DOHH2 (cell line): ENCODE measurements around the gene TAAR2.

Experiments
- H3F3A ChIP-seq: fragments of 200-600 bp; sonication (generic), shearing (Covaris generic); 2 replicates; pipeline ENCODE4 v1.6.0; 2016; ENCODE audit warnings: antibody characterized with exemption, mild to moderate bottlenecking; ENCODE audit not compliant: control insufficient read depth, insufficient read depth
- H3K27ac ChIP-seq: fragments of 200-600 bp; sonication (generic); 2 replicates; pipeline ENCODE4 v1.5.1; 2014; ENCODE audit warnings: low read depth, mild to moderate bottlenecking, low read length, moderate library complexity
- H3K27me3 ChIP-seq: fragments of 200-600 bp; sonication (generic); 2 replicates; pipeline ENCODE4 v1.6.1; 2014; ENCODE audit warnings: mild to moderate bottlenecking, low read length, mixed read lengths; ENCODE audit not compliant: control insufficient read depth
- H3K36me3 ChIP-seq: fragments of 200-600 bp; sonication (generic); 2 replicates; pipeline ENCODE4 v1.6.1; 2014; ENCODE audit warnings: mild to moderate bottlenecking, low read length, moderate library complexity, mixed read lengths; ENCODE audit not compliant: control insufficient read depth
- H3K4me1 ChIP-seq: fragments of 200-600 bp; sonication (generic); 2 replicates; pipeline ENCODE4 v1.6.1; 2014; ENCODE audit warnings: mild to moderate bottlenecking, low read length, mixed read lengths; ENCODE audit not compliant: control insufficient read depth
- H3K4me2 ChIP-seq: fragments of 200-600 bp; sonication (generic); 2 replicates; pipeline ENCODE4 v1.6.0; 2014; ENCODE audit warnings: mild to moderate bottlenecking, low read length, moderate library complexity
- H3K4me3 ChIP-seq: fragments of 200-600 bp; sonication (generic); 2 replicates; pipeline ENCODE4 v1.5.1; 2014; ENCODE audit warnings: mild to moderate bottlenecking, low read length, mixed read lengths
- H3K79me2 ChIP-seq: fragments of 200-600 bp; sonication (generic); 2 replicates; pipeline ENCODE4 v1.6.1; 2014; ENCODE audit warnings: mild to moderate bottlenecking, low read length, mixed read lengths; ENCODE audit not compliant: control insufficient read depth
- H3K9me2 ChIP-seq: fragments of 200-600 bp; sonication (generic); replicated peaks from 2 replicates; pipeline ENCODE4 v1.6.1; 2014; ENCODE audit warnings: mild to moderate bottlenecking, low read length, mixed read lengths; ENCODE audit not compliant: control insufficient read depth
- H3K9me3 ChIP-seq: fragments of 200-600 bp; sonication (generic); 2 replicates; pipeline ENCODE4 v1.6.1; 2014; ENCODE audit warnings: antibody characterized with exemption, low read length, mixed read lengths; ENCODE audit not compliant: control insufficient read depth, insufficient read depth
- H4K20me1 ChIP-seq: fragments of 200-600 bp; sonication (generic); 2 replicates; pipeline ENCODE4 v1.6.0; 2014; ENCODE audit warnings: low read depth, mild to moderate bottlenecking, antibody characterized with exemption, low read length, moderate library complexity; ENCODE audit not compliant: control insufficient read depth, insufficient read depth
- CTCF ChIP-seq: fragments of 200-600 bp; sonication (generic); IDR thresholded peaks from one replicate; pipeline ENCODE4 v1.5.1; 2014; ENCODE audit warnings: antibody characterized with exemption, mild to moderate bottlenecking, low read depth, low read length; ENCODE audit not compliant: poor library complexity, severe bottlenecking
- EZH2phosphoT487 ChIP-seq: fragments of 200-600 bp; sonication (generic); IDR thresholded peaks from 2 replicates; pipeline ENCODE4 v1.6.1; 2017; ENCODE audit warnings: borderline replicate concordance, mild to moderate bottlenecking, antibody characterized with exemption, low read length, moderate library complexity, mixed read lengths

TAAR2 gene

GRCh38 chr6:132571774-132572173 is 52.3 kb downstream of the TAAR2 start:
- no peak overlapping the region for H3K27ac ChIP-seq
- no peaks in the 10 kb centered on the region for H4K20me1 ChIP-seq
- TF ChIP-seq CTCF (no peak), EZH2phosphoT487 (no peak)
- no peak overlapping the region for H3K4me3 ChIP-seq
- no peaks in the 10 kb centered on the region for H3F3A ChIP-seq
- no peak overlapping the region for H3K4me2 ChIP-seq
- no peaks in the 10 kb centered on the region for H3K9me2 ChIP-seq
- H3K9me3 ChIP-seq: no peaks in the 10 kb centered on the region
- H3K4me1 ChIP-seq: no peaks in the 10 kb centered on the region
- H3K79me2 ChIP-seq: no peaks in the 10 kb centered on the region
- no peaks in the 10 kb centered on the region for H3K27me3 ChIP-seq
- H3K36me3 ChIP-seq: no peaks in the 10 kb centered on the region

DNA sequence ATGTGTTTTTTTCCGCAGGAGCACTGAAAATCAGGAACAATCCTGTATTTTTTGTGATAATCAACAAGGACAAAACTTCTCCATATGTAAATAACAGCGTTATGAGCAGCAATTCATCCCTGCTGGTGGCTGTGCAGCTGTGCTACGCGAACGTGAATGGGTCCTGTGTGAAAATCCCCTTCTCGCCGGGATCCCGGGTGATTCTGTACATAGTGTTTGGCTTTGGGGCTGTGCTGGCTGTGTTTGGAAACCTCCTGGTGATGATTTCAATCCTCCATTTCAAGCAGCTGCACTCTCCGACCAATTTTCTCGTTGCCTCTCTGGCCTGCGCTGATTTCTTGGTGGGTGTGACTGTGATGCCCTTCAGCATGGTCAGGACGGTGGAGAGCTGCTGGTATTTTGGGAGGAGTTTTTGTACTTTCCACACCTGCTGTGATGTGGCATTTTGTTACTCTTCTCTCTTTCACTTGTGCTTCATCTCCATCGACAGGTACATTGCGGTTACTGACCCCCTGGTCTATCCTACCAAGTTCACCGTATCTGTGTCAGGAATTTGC is 53.8 kb downstream of the TAAR2 start, which contains the start of gene TAAR6:
Gene TAAR6, plus strand, starts transcription at position 102 of the 557 bp plus-strand sequence. Its CDS starts 0 bp downstream, at position 102.
- Histone ChIP-seq H3K36me3 (no peaks in the 10 kb centered on the region), H3K4me2 (no peak within 1 kb of the TSS), H3K27ac (no peak within 1 kb of the TSS), H3K79me2 (no peaks in the 10 kb centered on the region), H3K27me3 (no peaks in the 10 kb centered on the region), H4K20me1 (no peaks in the 10 kb centered on the region), H3F3A (no peaks in the 10 kb centered on the region), H3K4me1 (no peaks in the 10 kb centered on the region), H3K9me3 (no peaks in the 10 kb centered on the region), H3K9me2 (no peaks in the 10 kb centered on the region), H3K4me3 (no peak within 1 kb of the TSS)
- TF ChIP-seq EZH2phosphoT487 (no peak), CTCF (no peak)

GRCh38 chr6:132569170-132569569 is 54.9 kb downstream of the TAAR2 start:
- H3K9me2 ChIP-seq: no peaks in the 10 kb centered on the region
- no peak overlapping the region for H3K27ac ChIP-seq
- H3K4me1 ChIP-seq: no peaks in the 10 kb centered on the region
- no peaks in the 10 kb centered on the region for H3K9me3 ChIP-seq
- H3K27me3 ChIP-seq: no peaks in the 10 kb centered on the region
- H3K4me2 ChIP-seq: no peak overlapping the region
- H4K20me1 ChIP-seq: no peaks in the 10 kb centered on the region
- H3K4me3 ChIP-seq: no peak overlapping the region
- H3K79me2 ChIP-seq: no peaks in the 10 kb centered on the region
- no peak for TF ChIP-seq CTCF
- no peak for TF ChIP-seq EZH2phosphoT487
- no peaks in the 10 kb centered on the region for H3F3A ChIP-seq
- no peaks in the 10 kb centered on the region for H3K36me3 ChIP-seq

DNA sequence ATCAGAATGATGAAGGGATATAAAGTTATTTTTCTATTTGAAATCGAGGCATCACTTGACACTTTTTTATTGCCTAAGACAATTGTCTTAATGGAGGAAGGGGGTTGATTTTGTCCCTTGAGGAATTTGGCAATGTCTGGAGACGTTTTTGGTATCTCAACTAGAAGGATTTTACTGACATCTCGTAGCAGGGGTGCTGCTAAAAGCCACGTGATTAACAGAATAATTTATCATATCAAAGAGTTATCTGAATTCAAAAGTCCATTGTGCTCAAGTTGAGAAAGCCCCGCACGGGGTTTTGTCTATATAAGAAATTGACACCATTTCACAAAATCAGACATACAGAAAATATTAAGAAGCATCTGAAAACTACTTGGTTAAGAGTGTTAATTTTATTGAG is 55.5 kb downstream of the TAAR2 start:
- Histone ChIP-seq H3K9me3 (no peaks in the 10 kb centered on the region), H3K79me2 (no peaks in the 10 kb centered on the region), H4K20me1 (no peaks in the 10 kb centered on the region), H3K36me3 (no peaks in the 10 kb centered on the region), H3K4me1 (no peaks in the 10 kb centered on the region), H3K9me2 (no peaks in the 10 kb centered on the region), H3K27ac (no peak overlapping the region), H3F3A (no peaks in the 10 kb centered on the region), H3K4me2 (no peak overlapping the region), H3K27me3 (no peaks in the 10 kb centered on the region), H3K4me3 (no peak overlapping the region)
- TF ChIP-seq CTCF (no peak), EZH2phosphoT487 (no peak)
